Naive thymus-derived CD4-positive, alpha-beta T cell (primary cell): ENCODE results near the gene NLRP4. TPM values are rescaled to one million over a fixed set of nuclear protein-coding genes. Genes with fewer than 3 reads are reported as not detected.

ENCODE experiments used
- ATAC-seq: fragments of 150-1000 bp; cut with Tn5 transposase; 2 replicates; pipeline ENCODE4 v1.10.0; 2021; ENCODE audit warnings: mild to moderate bottlenecking, moderate library complexity
- CTCF ChIA-PET: fragments of 350-600 bp; sonication (Branson Sonifier 250); formaldehyde crosslinking; loops from one replicate; lab custom pipeline; 2021; ENCODE audit warnings: antibody characterized with exemption; lab: Charles Lee
- POLR2A ChIA-PET: fragments of 350-600 bp; sonication (Branson Sonifier 250); formaldehyde crosslinking; loops from one replicate; lab custom pipeline; 2021; ENCODE audit warnings: antibody characterized with exemption, inconsistent platforms; lab: Charles Lee
- DNase-seq, 9 donors: peaks; one replicate each; pipeline versions ENCODE4 v3.0.0 to v3.0.0-alpha.2; 2020 to 2022; ENCODE audit warnings: mixed read lengths in 1 of 9
- H3K27ac ChIP-seq: one replicate; pipeline ENCODE4 v1.7.0; 2013; ENCODE audit warnings: mild to moderate bottlenecking, low read depth, low read length, moderate library complexity
- H3K27me3 ChIP-seq, 2 donors: one replicate each; pipeline ENCODE4 v1.7.0; 2013; ENCODE audit warnings: low read length in 2 of 2, mild to moderate bottlenecking in 2 of 2, moderate library complexity in 2 of 2; ENCODE audit not compliant: control insufficient read depth in 2 of 2, insufficient read depth in 2 of 2
- H3K36me3 ChIP-seq, 3 experiments: 1 replicate in 2 of 3; 2 replicates in 1 of 3; pipeline ENCODE4 v1.7.0; 2013; ENCODE audit warnings: low read length in 3 of 3, mild to moderate bottlenecking in 3 of 3, moderate library complexity in 1 of 3; ENCODE audit not compliant: insufficient read depth in 3 of 3, control insufficient read depth in 2 of 3
- H3K4me1 ChIP-seq, 2 donors: one replicate each; pipeline ENCODE4 v1.7.0; 2013; ENCODE audit warnings: low read length in 2 of 2, mild to moderate bottlenecking in 2 of 2, moderate library complexity in 1 of 2; ENCODE audit not compliant: control insufficient read depth in 2 of 2, insufficient read depth in 2 of 2
- H3K4me3 ChIP-seq: 2 replicates; pipeline ENCODE4 v1.7.0; 2013; ENCODE audit warnings: mild to moderate bottlenecking, low read length
- H3K9me3 ChIP-seq, 3 experiments: 1 replicate in 2 of 3; 2 replicates in 1 of 3; pipeline ENCODE4 v1.7.0; 2013; ENCODE audit warnings: low read length in 3 of 3; ENCODE audit not compliant: control insufficient read depth in 2 of 3
- H3K27ac Mint-ChIP-seq, 9 donors: one replicate each; pipeline ENCODE4 v1.8.0; 2020 to 2022; ENCODE audit warnings: mixed read lengths in 9 of 9, mild to moderate bottlenecking in 8 of 9, moderate library complexity in 5 of 9, inconsistent platforms in 2 of 9
- H3K27me3 Mint-ChIP-seq, 5 donors: one replicate each; pipeline ENCODE4 v1.8.0; 2021 to 2022; ENCODE audit warnings: mixed read lengths in 5 of 5, mild to moderate bottlenecking in 1 of 5
- H3K36me3 Mint-ChIP-seq, 5 donors: one replicate each; pipeline ENCODE4 v1.8.0; 2020 to 2022; ENCODE audit warnings: mixed read lengths in 5 of 5, mild to moderate bottlenecking in 3 of 5, inconsistent platforms in 1 of 5
- H3K4me1 Mint-ChIP-seq, 7 donors: one replicate each; pipeline ENCODE4 v1.8.0; 2020 to 2022; ENCODE audit warnings: mixed read lengths in 7 of 7, mild to moderate bottlenecking in 3 of 7, inconsistent platforms in 1 of 7
- H3K4me3 Mint-ChIP-seq, 10 donors: one replicate each; pipeline ENCODE4 v1.8.0; 2020 to 2022; ENCODE audit warnings: mild to moderate bottlenecking in 10 of 10, mixed read lengths in 10 of 10, moderate library complexity in 6 of 10, inconsistent platforms in 2 of 10
- H3K9me3 Mint-ChIP-seq, 11 donors: one replicate each; pipeline ENCODE4 v1.8.0; 2020 to 2022; ENCODE audit warnings: mixed read lengths in 11 of 11, mild to moderate bottlenecking in 4 of 11, inconsistent platforms in 1 of 11, moderate library complexity in 1 of 11
- intact Hi-C, 2 donors: fragments of 100-400 bp; cut with micrococcal nuclease; formaldehyde crosslinking; loops; one replicate each; pipeline ENCODE4 v1.15.1; 2023
- polyA plus RNA-seq, 2 donors: library from polyadenylated mRNA; unstranded; fragments of 300-500 nt; fragmentation: Illumina TruSeq; gene quantifications; one replicate each; pipeline ENCODE4 v1.2.3, GENCODE V29; 2021
- total RNA-seq, 6 experiments: library from RNA in 5 of 6; stranded (reverse) in 5 of 6; gene quantifications; 1 replicate in 5 of 6; 2 replicates in 1 of 6; pipeline ENCODE4 v1.2.3 and lab custom pipeline; 2021 to 2026

NLRP4 gene
- total and polyA plus RNA-seq, 7 experiments from 2014 or later, result not detected

DNA sequence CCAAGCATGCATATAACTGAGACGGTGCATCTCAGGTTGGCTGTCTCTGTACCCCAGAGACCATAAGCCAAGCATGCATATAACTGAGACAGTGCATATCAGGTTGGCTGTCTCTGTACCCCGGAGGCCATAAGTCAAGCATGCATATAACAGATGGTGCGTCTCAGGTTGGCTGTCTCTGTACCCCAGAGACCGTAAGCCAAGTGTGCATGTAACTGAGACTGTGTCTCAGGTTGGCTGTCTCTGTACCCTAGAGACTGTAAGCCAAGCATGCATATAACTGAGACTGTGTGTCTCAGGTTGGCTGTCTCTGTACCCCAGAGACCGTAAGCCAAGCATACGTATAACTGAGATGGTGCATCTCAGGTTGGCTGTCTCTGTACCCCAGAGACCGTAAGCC lies 30.8 kb downstream of the NLRP4 start:
- no peaks in the 10 kb centered on the region for H3K4me1 ChIP-seq

DNA sequence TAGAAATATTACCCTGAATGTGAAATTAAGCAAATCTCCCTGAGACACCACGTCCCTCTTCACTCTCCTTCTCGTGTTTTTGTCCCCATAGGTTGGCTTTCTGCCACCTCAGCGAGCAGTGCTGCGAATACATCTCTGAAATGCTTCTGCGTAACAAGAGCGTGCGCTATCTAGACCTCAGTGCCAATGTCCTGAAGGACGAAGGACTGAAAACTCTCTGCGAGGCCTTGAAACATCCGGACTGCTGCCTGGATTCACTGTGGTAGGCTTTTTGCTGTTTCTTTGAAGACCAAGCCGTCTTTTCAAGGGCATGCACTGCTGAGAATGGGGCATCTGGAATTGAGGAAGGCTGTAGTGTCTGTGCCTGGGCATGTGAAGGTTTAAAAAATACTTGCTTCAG lies 34.4 kb downstream of the NLRP4 start:
- Histone ChIP-seq H3K4me3 (no peak overlapping the region), H3K36me3 (no peaks in the 10 kb centered on the region), H3K27me3 (no peaks in the 10 kb centered on the region), H3K27ac (no peak overlapping the region), H3K4me1 (no peaks in the 10 kb centered on the region), H3K9me3 (no peaks in the 10 kb centered on the region)
- Mint-ChIP-seq H3K4me3 (no peak overlapping the region), H3K9me3 (peaks cover 7 to 63% (median 28%) of the 10 kb centered on the region in 11 donors), H3K4me1 (no peaks in the 10 kb centered on the region), H3K27ac (no peak overlapping the region), H3K36me3 (peaks cover 0 to 7% (median 0%) of the 10 kb centered on the region in 5 donors), H3K27me3 (peaks cover 0 to 27% (median 12%) of the 10 kb centered on the region in 5 donors)
- DNase-seq (no peak), ATAC-seq (no peak)
- ChIA-PET CTCF (no interaction called here), POLR2A (no interaction called here)
- intact Hi-C loops, result no loop called here

More for the DNA sequence above, 30.8 kb downstream of the NLRP4 start:
- Mint-ChIP-seq H3K36me3 (peaks cover 0 to 7% (median 0%) of the 10 kb centered on the region in 5 donors), H3K27me3 (peaks cover 0 to 23% (median 12%) of the 10 kb centered on the region in 5 donors), H3K27ac (no peak overlapping the region), H3K4me3 (no peak overlapping the region), H3K9me3 (peaks cover 5 to 60% (median 25%) of the 10 kb centered on the region in 11 donors), H3K4me1 (no peaks in the 10 kb centered on the region)
- no peak overlapping the region for H3K27ac ChIP-seq
- ChIA-PET POLR2A (no interaction called here), CTCF (no interaction called here)
- no peaks in the 10 kb centered on the region for H3K36me3 ChIP-seq
- no peaks in the 10 kb centered on the region for H3K27me3 ChIP-seq
- no peaks in the 10 kb centered on the region for H3K9me3 ChIP-seq
- H3K4me3 ChIP-seq, result no peak overlapping the region
- intact Hi-C loops, result no loop called here
- DNase-seq (no peak), ATAC-seq (no peak)

DNA sequence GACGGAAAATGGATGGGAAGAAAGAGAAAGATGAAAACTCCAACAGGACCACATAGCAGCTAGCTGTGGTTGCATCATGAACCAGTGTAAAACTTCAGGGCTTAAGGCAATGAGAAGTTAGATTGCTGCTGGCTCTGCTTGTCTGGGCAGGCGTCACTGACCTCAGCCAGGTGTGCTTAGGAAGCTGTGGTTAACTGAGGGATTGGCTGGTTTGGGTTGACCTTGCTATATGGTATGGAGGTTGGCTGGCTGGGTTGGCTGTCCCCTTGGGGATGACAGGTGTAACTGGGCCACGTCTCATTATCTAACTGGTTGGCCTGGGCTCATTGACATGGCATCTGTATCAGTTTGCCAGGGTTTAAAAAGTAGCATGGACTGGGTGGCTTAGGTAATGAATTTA lies 40.9 kb downstream of the NLRP4 start:
- Mint-ChIP-seq H3K27me3 (peaks cover 0 to 8% (median 0%) of the 10 kb centered on the region in 5 donors), H3K4me3 (no peak overlapping the region), H3K36me3 (peaks cover 0 to 7% (median 0%) of the 10 kb centered on the region in 5 donors), H3K9me3 (peaks cover 6 to 70% (median 38%) of the 10 kb centered on the region in 11 donors), H3K27ac (no peak overlapping the region), H3K4me1 (no peaks in the 10 kb centered on the region)
- CTCF ChIA-PET, result no interaction called here
- H3K4me1 ChIP-seq, result no peaks in the 10 kb centered on the region
- intact Hi-C loops, result no loop called here
- no peak overlapping the region for H3K27ac ChIP-seq
- no peaks in the 10 kb centered on the region for H3K36me3 ChIP-seq
- H3K27me3 ChIP-seq, result no peaks in the 10 kb centered on the region
- H3K4me3 ChIP-seq, result no peak overlapping the region
- ATAC-seq (no peak), DNase-seq (no peak)
- peaks cover 0 to 11% (median 0%) of the 10 kb centered on the region in 3 experiments for H3K9me3 ChIP-seq
- POLR2A ChIA-PET, result no interaction called here

DNA sequence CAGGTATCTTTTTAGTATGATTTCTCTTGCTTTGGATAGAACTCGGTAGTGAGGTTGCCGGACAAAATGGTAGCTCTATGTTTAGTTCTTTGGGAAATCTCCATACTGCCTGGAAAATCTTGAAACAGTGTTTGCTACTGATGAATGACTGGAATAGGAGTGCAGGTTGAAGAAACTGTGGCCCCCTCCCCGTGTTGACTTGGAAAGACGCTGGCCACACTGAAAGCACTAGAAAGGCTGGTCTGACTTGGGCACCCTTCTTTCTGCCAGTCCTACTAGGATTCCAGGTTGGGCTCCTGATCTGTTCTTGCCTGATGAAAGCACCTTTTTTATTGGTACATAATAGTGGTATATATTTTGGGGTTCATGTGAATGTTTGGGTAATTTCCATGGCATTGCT lies 46.3 kb downstream of the NLRP4 start:
- H3K27ac ChIP-seq, result no peak overlapping the region
- no peaks in the 10 kb centered on the region for H3K27me3 ChIP-seq
- Mint-ChIP-seq H3K27me3 (peaks cover 0 to 22% (median 14%) of the 10 kb centered on the region in 5 donors), H3K9me3 (peaks cover 0 to 69% (median 24%) of the 10 kb centered on the region in 11 donors), H3K4me1 (no peaks in the 10 kb centered on the region), H3K27ac (no peak overlapping the region), H3K36me3 (peaks cover 0 to 17% (median 4%) of the 10 kb centered on the region in 5 donors), H3K4me3 (no peak overlapping the region)
- no peak overlapping the region for H3K4me3 ChIP-seq
- ChIA-PET CTCF (no interaction called here), POLR2A (no interaction called here)
- intact Hi-C loops, result no loop called here
- H3K36me3 ChIP-seq, result no peaks in the 10 kb centered on the region
- peaks cover 0 to 11% (median 0%) of the 10 kb centered on the region in 3 experiments for H3K9me3 ChIP-seq
- DNase-seq (no peak), ATAC-seq (no peak)
- H3K4me1 ChIP-seq, result no peaks in the 10 kb centered on the region

DNA sequence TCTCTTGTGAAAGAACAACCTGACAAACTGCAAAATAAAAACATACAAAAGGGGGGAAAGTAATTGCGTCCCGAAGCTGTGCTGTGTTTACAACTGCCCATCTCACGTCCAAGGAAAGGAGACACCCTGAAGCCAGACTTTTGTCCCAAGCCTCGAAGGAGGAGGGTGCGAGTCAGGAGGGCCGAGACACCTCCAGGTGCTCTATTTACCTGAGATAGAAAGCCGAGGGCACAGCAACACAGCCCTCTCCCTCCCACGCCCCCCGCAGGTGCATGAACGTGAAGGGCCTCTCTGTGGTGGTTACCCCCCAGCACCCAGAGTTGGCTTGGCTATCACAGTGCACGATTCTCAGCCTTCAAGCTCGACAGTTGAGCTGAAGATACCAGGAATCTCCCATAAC lies 62.6 kb downstream of the NLRP4 start:
- no peak overlapping the region for H3K4me3 ChIP-seq
- intact Hi-C loops, result no loop called here
- ChIA-PET POLR2A (no interaction called here), CTCF (interaction anchor here (0.6 kb wide), 1 partner anchor 23 kb away, joined by 3 read pairs; no protein-coding TSS in a partner anchor)
- H3K36me3 Mint-ChIP-seq, result peaks cover 0 to 4% (median 2%) of the 10 kb centered on the region in 5 donors
- H3K27ac Mint-ChIP-seq, result no peak overlapping the region
- H3K27ac ChIP-seq, result no peak overlapping the region
- no peak for ATAC-seq
- H3K9me3 ChIP-seq, result peaks cover 0 to 4% (median 0%) of the 10 kb centered on the region in 3 experiments
- peaks cover 0 to 11% (median 0%) of the 10 kb centered on the region in 5 donors for H3K27me3 Mint-ChIP-seq
- no peaks in the 10 kb centered on the region for H3K27me3 ChIP-seq
- H3K4me1 ChIP-seq, result no peaks in the 10 kb centered on the region
- peaks cover 0 to 53% (median 22%) of the 10 kb centered on the region in 11 donors for H3K9me3 Mint-ChIP-seq
- no peak for DNase-seq
- H3K4me3 Mint-ChIP-seq, result no peak overlapping the region
- no peaks in the 10 kb centered on the region for H3K36me3 ChIP-seq
- H3K4me1 Mint-ChIP-seq, result no peaks in the 10 kb centered on the region

DNA sequence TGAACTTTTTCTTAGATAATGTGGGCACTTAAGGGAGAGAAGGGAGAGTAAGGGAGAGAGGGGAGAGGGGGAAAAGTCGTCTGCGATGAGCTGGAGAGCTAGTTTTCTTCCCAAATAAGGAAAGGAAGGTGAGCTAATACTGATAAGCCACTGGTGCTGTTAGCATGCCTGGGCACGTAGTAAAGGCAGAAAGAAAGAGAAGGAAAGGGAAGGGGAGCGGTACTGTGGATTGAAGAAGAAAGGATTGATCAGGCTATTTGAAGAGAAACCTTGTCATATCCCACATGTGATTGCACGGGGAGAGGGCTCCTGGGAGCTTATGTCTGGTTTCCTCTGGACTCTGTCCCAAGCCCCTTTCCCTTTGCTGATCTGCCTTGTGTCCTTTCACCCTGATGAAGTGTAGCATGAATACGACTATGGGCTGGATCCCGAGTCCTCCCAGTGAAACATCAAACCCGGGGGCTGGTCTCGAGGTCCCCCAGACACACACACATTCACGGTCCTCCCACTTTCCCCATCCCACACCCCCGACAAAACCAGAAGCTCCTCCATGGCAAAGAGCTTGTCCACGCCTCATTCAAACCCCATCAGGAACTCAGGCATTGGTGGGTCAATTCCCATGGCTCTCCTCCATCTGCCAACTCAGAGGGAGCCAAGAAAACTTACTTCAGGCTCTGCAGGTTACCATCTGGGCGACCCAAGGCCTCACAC lies 65.2 kb downstream of the NLRP4 start:
- peaks cover 0 to 14% (median 5%) of the 10 kb centered on the region in 5 donors for H3K27me3 Mint-ChIP-seq

More for the DNA sequence above, 65.2 kb downstream of the NLRP4 start:
- no peaks in the 10 kb centered on the region for H3K36me3 ChIP-seq
- no peak for DNase-seq
- no peaks in the 10 kb centered on the region for H3K27me3 ChIP-seq
- no peak overlapping the region for H3K27ac Mint-ChIP-seq
- no peak overlapping the region for H3K27ac ChIP-seq
- H3K4me1 ChIP-seq, result no peaks in the 10 kb centered on the region
- CTCF ChIA-PET, result no interaction called here
- no peaks in the 10 kb centered on the region for H3K9me3 ChIP-seq
- peaks cover 0 to 4% (median 3%) of the 10 kb centered on the region in 5 donors for H3K36me3 Mint-ChIP-seq
- H3K4me3 ChIP-seq, result no peak overlapping the region
- no peak for ATAC-seq
- intact Hi-C loops, result no loop called here
- no peak overlapping the region for H3K4me3 Mint-ChIP-seq
- H3K4me1 Mint-ChIP-seq, result no peaks in the 10 kb centered on the region
- peaks cover 0 to 52% (median 15%) of the 10 kb centered on the region in 11 donors for H3K9me3 Mint-ChIP-seq
- POLR2A ChIA-PET, result interaction anchor here (0.5 kb wide), 1 partner anchor 867 kb away, joined by 3 read pairs; no protein-coding TSS in a partner anchor
